Esophagus squamous epithelium (tissue), 5 donors: ENCODE measurements around the gene CAMTA1. TPM values are rescaled to one million over a fixed set of nuclear protein-coding genes. Genes with fewer than 3 reads are reported as not detected.

Experiments used
- DNase-seq: peaks from one replicate; lab custom pipeline; 2025; lab: John Stamatoyannopoulos, UW
- H3K27ac ChIP-seq, 4 donors: fragments of 200-600 bp; sonication (generic); one replicate each; pipeline ENCODE4 v1.5.1; 2016 to 2019; ENCODE audit warnings: mild to moderate bottlenecking in 1 of 4
- H3K27me3 ChIP-seq, 4 donors: fragments of 200-600 bp; sonication (generic); 1 replicate in 3 of 4; 2 replicates in 1 of 4; pipeline versions ENCODE4 v1.5.1 to v1.6.0; 2017 to 2021; ENCODE audit warnings: antibody characterized with exemption in 1 of 4
- H3K36me3 ChIP-seq, 3 donors: fragments of 200-600 bp; sonication (generic); one replicate each; pipeline ENCODE4 v1.5.1; 2016 to 2019
- H3K4me1 ChIP-seq, 3 donors: fragments of 200-600 bp; sonication (generic); one replicate each; pipeline ENCODE4 v1.5.1; 2017 to 2019
- H3K4me3 ChIP-seq, 4 donors: fragments of 200-600 bp; sonication (generic); 1 replicate in 3 of 4; 2 replicates in 1 of 4; pipeline ENCODE4 v1.5.1; 2016 to 2019; ENCODE audit warnings: mild to moderate bottlenecking in 2 of 4, moderate library complexity in 1 of 4
- H3K9me3 ChIP-seq, 3 donors: fragments of 200-600 bp; sonication (generic); one replicate each; pipeline ENCODE4 v1.5.1; 2016 to 2019
- CTCF ChIP-seq, 6 experiments: fragments of 450-650 bp in 4 of 6; fragments of 200-600 bp in 2 of 6; sonication (generic) in 2 of 6; IDR thresholded peaks; one replicate each; pipeline ENCODE4 v1.5.1; 2016 to 2019; ENCODE audit warnings: antibody characterized with exemption in 6 of 6, mild to moderate bottlenecking in 4 of 6, moderate library complexity in 4 of 6
- POLR2A ChIP-seq, 4 donors: fragments of 450-650 bp; IDR thresholded peaks; one replicate each; pipeline ENCODE4 v1.6.1; 2017; ENCODE audit warnings: antibody characterized with exemption in 4 of 4, mild to moderate bottlenecking in 4 of 4, moderate library complexity in 3 of 4
- WGBS, 2 donors: methylation state at CpG; one replicate each; pipeline ENCODE4 v1.1.5; 2018; 5-methylcytosine and 5-hydroxymethylcytosine counted together
- intact Hi-C: fragments of 100-400 bp; cut with DNase I; formaldehyde crosslinking; loops from one replicate; pipeline ENCODE4 v1.15.0; 2022
- total RNA-seq, 4 donors: library from RNA; depleted of rRNA; stranded (reverse); fragments of >200 nt; gene quantifications; one replicate each; pipeline ENCODE4 v1.1.0, GENCODE V29; 2016
- donor health status: DM: yes; HTN: yes; CAD: no.

Gene CAMTA1
- total RNA-seq, 4 donors from 2014 or later: 31.3 to 77.4 (median 45.9) TPM

GRCh38 chr1:7346070-7346596, 560.9 kb downstream of the CAMTA1 start:
- TF ChIP-seq CTCF (IDR thresholded peaks at IDR 0.05) (no peak), POLR2A (IDR thresholded peaks at IDR 0.05) (no peak)
- no peak overlapping the region for H3K4me3 ChIP-seq
- H3K4me1 ChIP-seq: peaks cover 0 to 3% (median 0%) of the 10 kb centered on the region in 3 donors
- no peaks in the 10 kb centered on the region for H3K36me3 ChIP-seq
- 100% methylated on average over 1 to 3 of the region's 3 CpGs for WGBS, 2 donors
- peaks cover 0 to 7% (median 0%) of the 10 kb centered on the region in 4 donors for H3K27me3 ChIP-seq
- H3K27ac ChIP-seq: no peak overlapping the region
- intact Hi-C loops: no loop called here
- H3K9me3 ChIP-seq: no peaks in the 10 kb centered on the region
- no peak for DNase-seq

GRCh38 chr1:7346600-7347570, 561.6 kb downstream of the CAMTA1 start:
- Histone ChIP-seq H3K27me3 (peaks cover 0 to 8% (median 0%) of the 10 kb centered on the region in 4 donors), H3K36me3 (no peaks in the 10 kb centered on the region), H3K4me3 (no peak overlapping the region), H3K9me3 (no peaks in the 10 kb centered on the region), H3K27ac (no peak overlapping the region), H3K4me1 (no peaks in the 10 kb centered on the region)
- TF ChIP-seq CTCF (IDR thresholded peaks at IDR 0.05) (no peak), POLR2A (IDR thresholded peaks at IDR 0.05) (no peak)
- intact Hi-C loops: no loop called here
- WGBS, 2 donors: 81 to 88% methylated on average over 9 to 21 of the region's 24 CpGs
- DNase-seq: no peak

- H3K27ac ChIP-seq: no peak overlapping the region
- H3K4me1 ChIP-seq: no peaks in the 10 kb centered on the region
- no peak for DNase-seq
- TF ChIP-seq POLR2A (IDR thresholded peaks at IDR 0.05): no peak
- no peak for TF ChIP-seq CTCF (IDR thresholded peaks at IDR 0.05)
- H3K36me3 ChIP-seq: no peaks in the 10 kb centered on the region
- WGBS, 2 donors: 78 to 88% methylated on average over 6 of the region's 10 CpGs
- no peak overlapping the region for H3K4me3 ChIP-seq
- intact Hi-C loops: no loop called here
- no peaks in the 10 kb centered on the region for H3K9me3 ChIP-seq
- H3K27me3 ChIP-seq: peaks cover 0 to 8% (median 0%) of the 10 kb centered on the region in 4 donors
Observed at GRCh38 chr1:7348073-7348472, 562.8 kb downstream of the CAMTA1 start.

- no peak for TF ChIP-seq POLR2A (IDR thresholded peaks at IDR 0.05)
- TF ChIP-seq CTCF (IDR thresholded peaks at IDR 0.05): no peak
- Histone ChIP-seq H3K27ac (no peak overlapping the region), H3K27me3 (peaks cover 0 to 8% (median 0%) of the 10 kb centered on the region in 4 donors), H3K9me3 (no peaks in the 10 kb centered on the region), H3K36me3 (no peaks in the 10 kb centered on the region), H3K4me1 (no peaks in the 10 kb centered on the region), H3K4me3 (no peak overlapping the region)
- WGBS, 2 donors: 78 to 83% methylated on average over 10 of the region's 10 CpGs
- intact Hi-C loops: no loop called here
- no peak for DNase-seq
Observed at GRCh38 chr1:7348580-7348979, 563.3 kb downstream of the CAMTA1 start.

GRCh38 chr1:7350804-7351203, 565.5 kb downstream of the CAMTA1 start:
- no peaks in the 10 kb centered on the region for H3K9me3 ChIP-seq
- peaks cover 0 to 8% (median 0%) of the 10 kb centered on the region in 4 donors for H3K27me3 ChIP-seq
- no peak overlapping the region for H3K4me3 ChIP-seq
- no peaks in the 10 kb centered on the region for H3K36me3 ChIP-seq
- 74 to 75% methylated on average over 4 to 8 of the region's 8 CpGs for WGBS, 2 donors
- TF ChIP-seq POLR2A (IDR thresholded peaks at IDR 0.05) (no peak), CTCF (IDR thresholded peaks at IDR 0.05) (no peak)
- DNase-seq: no peak
- H3K4me1 ChIP-seq: no peaks in the 10 kb centered on the region
- intact Hi-C loops: no loop called here
- H3K27ac ChIP-seq: no peak overlapping the region
